WTC11 (cell line): ENCODE data around the gene RTP2. TPM values are rescaled to one million over a fixed set of nuclear protein-coding genes. Genes with fewer than 3 reads are reported as not detected.

Experiments used
- ATAC-seq: fragments of 200-7000 bp; cut with Tn5 transposase; 2 replicates; pipeline ENCODE4 v1.10.0; 2021; ENCODE audit warnings: mild to moderate bottlenecking, moderate library complexity
- CTCF ChIA-PET: fragments of 300-600 bp; sonication (Branson Sonifier 250); formaldehyde crosslinking; loops from one replicate; lab custom pipeline; 2021; ENCODE audit warnings: antibody characterized with exemption; lab: Charles Lee
- POLR2A ChIA-PET: fragments of 350-600 bp; sonication (Branson Sonifier 250); formaldehyde crosslinking; loops from one replicate; lab custom pipeline; 2021; ENCODE audit warnings: antibody characterized with exemption; lab: Charles Lee
- DNase-seq: peaks from one replicate; pipeline ENCODE4 v3.0.0; 2021; ENCODE audit warnings: low spot score
- H3K27ac Mint-ChIP-seq: 2 replicates; pipeline ENCODE4 v1.8.0; 2021; ENCODE audit warnings: mixed read lengths
- H3K27me3 Mint-ChIP-seq: 2 replicates; pipeline ENCODE4 v1.8.0; 2021; ENCODE audit warnings: low read depth, mild to moderate bottlenecking, moderate library complexity, mixed read lengths
- H3K36me3 Mint-ChIP-seq: 2 replicates; pipeline ENCODE4 v1.8.0; 2021; ENCODE audit warnings: mixed read lengths
- H3K4me1 Mint-ChIP-seq: 2 replicates; pipeline ENCODE4 v1.8.0; 2022; ENCODE audit warnings: mixed read lengths
- H3K4me3 Mint-ChIP-seq: 2 replicates; pipeline ENCODE4 v1.8.0; 2021; ENCODE audit warnings: mild to moderate bottlenecking, moderate library complexity, mixed read lengths
- H3K9me3 Mint-ChIP-seq: 2 replicates; pipeline ENCODE4 v1.8.0; 2021; ENCODE audit warnings: mixed read lengths
- ATF2 ChIP-seq: sonication (generic); formaldehyde crosslinking; IDR thresholded peaks from 2 replicates; pipeline ENCODE4 v1.8.1; 2022; ENCODE audit warnings: low read depth, missing genetic modification reagents, borderline replicate concordance
- ATF3 ChIP-seq: sonication (generic); formaldehyde crosslinking; conservative IDR thresholded peaks from 2 replicates; pipeline ENCODE4 v1.8.1; 2022; ENCODE audit warnings: mild to moderate bottlenecking, missing genetic modification reagents
- CBFB ChIP-seq: sonication (generic); formaldehyde crosslinking; IDR thresholded peaks from 2 replicates; pipeline ENCODE4 v1.8.1; 2022; ENCODE audit warnings: mild to moderate bottlenecking, low read depth, missing genetic modification reagents
- CTCF ChIP-seq: fragments of 200-600 bp; IDR thresholded peaks from 2 replicates; pipeline ENCODE4 v1.8.0; 2022; ENCODE audit warnings: antibody characterized with exemption
- ETV6 ChIP-seq: sonication (generic); formaldehyde crosslinking; IDR thresholded peaks from 2 replicates; pipeline ENCODE4 v1.8.1; 2022; ENCODE audit warnings: mild to moderate bottlenecking, missing genetic modification reagents
- FOXK1 ChIP-seq: sonication (generic); formaldehyde crosslinking; IDR thresholded peaks from 2 replicates; pipeline ENCODE4 v1.8.0; 2022; ENCODE audit warnings: mild to moderate bottlenecking, moderate library complexity, missing genetic modification reagents
- HMGXB4 ChIP-seq: sonication (generic); formaldehyde crosslinking; IDR thresholded peaks from 2 replicates; pipeline ENCODE4 v1.8.1; 2023; ENCODE audit warnings: mild to moderate bottlenecking, moderate library complexity, missing genetic modification reagents
- KAT7 ChIP-seq: sonication (generic); formaldehyde crosslinking; IDR thresholded peaks from 2 replicates; pipeline ENCODE4 v1.8.1; 2023; ENCODE audit warnings: missing genetic modification reagents, mild to moderate bottlenecking, borderline replicate concordance
- MXD4 ChIP-seq: fragments of 250-450 bp; sonication (Bioruptor Pico); IDR thresholded peaks from 2 replicates; pipeline ENCODE4 v1.8.0; 2021; ENCODE audit warnings: mild to moderate bottlenecking, moderate library complexity, borderline replicate concordance
- NR2C2 ChIP-seq: sonication (generic); formaldehyde crosslinking; IDR thresholded peaks from 2 replicates; pipeline ENCODE4 v1.8.0; 2022; ENCODE audit warnings: mild to moderate bottlenecking, missing genetic modification reagents
- OVOL2 ChIP-seq: fragments of 250-450 bp; sonication (Bioruptor Pico); IDR thresholded peaks from 2 replicates; pipeline ENCODE4 v1.9.0; 2021; ENCODE audit warnings: mild to moderate bottlenecking, borderline replicate concordance
- RORB ChIP-seq: fragments of 250-450 bp; sonication (Bioruptor Pico); IDR thresholded peaks from 2 replicates; pipeline ENCODE4 v1.9.0; 2021; ENCODE audit warnings: mild to moderate bottlenecking
- USF1 ChIP-seq: sonication (generic); formaldehyde crosslinking; IDR thresholded peaks from 2 replicates; pipeline ENCODE4 v1.8.0; 2022; ENCODE audit warnings: mild to moderate bottlenecking, missing genetic modification reagents
- ZNF219 ChIP-seq: sonication (generic); formaldehyde crosslinking; IDR thresholded peaks from 2 replicates; pipeline ENCODE4 v1.8.0; 2023; ENCODE audit warnings: missing genetic modification reagents, mild to moderate bottlenecking, borderline replicate concordance
- ZNF232 ChIP-seq: sonication (generic); formaldehyde crosslinking; IDR thresholded peaks from 2 replicates; pipeline ENCODE4 v1.8.0; 2022; ENCODE audit warnings: mild to moderate bottlenecking, missing genetic modification reagents
- ZNF416 ChIP-seq: fragments of 250-450 bp; sonication (Bioruptor Pico); IDR thresholded peaks from 2 replicates; pipeline ENCODE4 v1.9.0; 2021; ENCODE audit warnings: mild to moderate bottlenecking, inconsistent platforms
- total RNA-seq: library from RNA; stranded (reverse); gene quantifications from 3 replicates; pipeline ENCODE4 v1.2.3, GENCODE V29; 2021

RTP2 gene
- total RNA-seq, 1 experiment from 2014 or later = not detected

GRCh38 chr3:187735383-187735782, 33.0 kb upstream of the RTP2 start:
- Mint-ChIP-seq H3K27ac (no peak overlapping the region), H3K36me3 (peaks cover 20% of the 10 kb centered on the region), H3K4me1 (peaks cover 34% of the 10 kb centered on the region), H3K9me3 (no peaks in the 10 kb centered on the region), H3K27me3 (peaks cover 15% of the 10 kb centered on the region), H3K4me3 (no peak overlapping the region)
- TF ChIP-seq ZNF219 (CRISPR knock-in tag) = no peak
- no peak for TF ChIP-seq OVOL2 (CRISPR knock-in tag)
- no peak for TF ChIP-seq ATF2
- no peak for TF ChIP-seq ZNF232 (CRISPR knock-in tag)
- no peak for TF ChIP-seq KAT7 (CRISPR knock-in tag)
- ATAC-seq (no peak), DNase-seq (no peak)
- ChIA-PET POLR2A (no interaction called here), CTCF (interaction anchor here (1.2 to 1.7 kb wide), 3 partner anchors 16 to 1219 kb away, joined by 4 to 5 read pairs (median 5); no protein-coding TSS in a partner anchor)

GRCh38 chr3:187734841-187735240, 32.5 kb upstream of the RTP2 start:
- ChIA-PET POLR2A (no interaction called here), CTCF (no interaction called here)
- Mint-ChIP-seq H3K27me3 (peaks cover 15% of the 10 kb centered on the region), H3K36me3 (peaks cover 26% of the 10 kb centered on the region), H3K4me3 (no peak overlapping the region), H3K9me3 (no peaks in the 10 kb centered on the region), H3K4me1 (peaks cover 30% of the 10 kb centered on the region), H3K27ac (no peak overlapping the region)
- TF ChIP-seq FOXK1 (no peak), ZNF416 (CRISPR knock-in tag) (no peak)
- ATAC-seq = no peak
- DNase-seq = no peak

GRCh38 chr3:187733371-187733770, 31.0 kb upstream of the RTP2 start:
- ChIA-PET CTCF (interaction anchor here (0.9 kb wide), 1 partner anchor 12 kb away, joined by 3 read pairs; no protein-coding TSS in a partner anchor), POLR2A (no interaction called here)
- DNase-seq (no peak), ATAC-seq (no peak)
- Mint-ChIP-seq H3K4me3 (no peak overlapping the region), H3K4me1 (peaks cover 22% of the 10 kb centered on the region), H3K27ac (no peak overlapping the region), H3K27me3 (peaks cover 15% of the 10 kb centered on the region), H3K9me3 (no peaks in the 10 kb centered on the region)
- TF ChIP-seq OVOL2 (CRISPR knock-in tag) = no peak
- no peak for TF ChIP-seq CBFB (CRISPR knock-in tag)
- TF ChIP-seq HMGXB4 (CRISPR knock-in tag) = no peak
- TF ChIP-seq USF1 (CRISPR knock-in tag) = no peak
- no peak for TF ChIP-seq MXD4
- TF ChIP-seq ATF3 (CRISPR knock-in tag) = no peak
- TF ChIP-seq ZNF232 (CRISPR knock-in tag) = no peak
- no peak for TF ChIP-seq ETV6
- no peak for TF ChIP-seq NR2C2 (CRISPR knock-in tag)
- TF ChIP-seq CTCF = no peak
- TF ChIP-seq RORB (CRISPR knock-in tag) = no peak
- TF ChIP-seq, all 79 proteins: peak for 0
- H3K36me3 Mint-ChIP-seq = peaks cover 40% of the 10 kb centered on the region
